ENCODE data around the gene ADAM20.

DNA sequence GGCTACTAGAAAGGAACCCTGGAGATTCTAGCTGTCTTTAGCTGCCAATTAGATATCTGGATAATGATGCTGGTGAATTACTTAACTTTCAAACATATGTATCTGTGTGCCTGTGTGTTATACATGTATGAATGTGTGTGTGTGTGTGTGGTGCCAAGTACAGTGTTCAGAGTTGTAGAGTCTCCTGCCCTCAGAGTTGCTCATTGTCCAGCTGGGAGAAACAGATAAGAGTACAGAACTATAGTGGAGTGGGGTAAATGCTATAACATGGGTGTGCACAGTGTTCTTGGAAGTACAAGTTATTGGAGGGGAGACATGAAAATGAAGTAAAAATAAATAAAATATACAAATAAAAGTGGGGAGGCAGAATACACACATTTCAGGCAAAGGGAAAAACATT lies 23.6 kb upstream of the ADAM20 start:
- TF ChIP-seq, protein P1, sequence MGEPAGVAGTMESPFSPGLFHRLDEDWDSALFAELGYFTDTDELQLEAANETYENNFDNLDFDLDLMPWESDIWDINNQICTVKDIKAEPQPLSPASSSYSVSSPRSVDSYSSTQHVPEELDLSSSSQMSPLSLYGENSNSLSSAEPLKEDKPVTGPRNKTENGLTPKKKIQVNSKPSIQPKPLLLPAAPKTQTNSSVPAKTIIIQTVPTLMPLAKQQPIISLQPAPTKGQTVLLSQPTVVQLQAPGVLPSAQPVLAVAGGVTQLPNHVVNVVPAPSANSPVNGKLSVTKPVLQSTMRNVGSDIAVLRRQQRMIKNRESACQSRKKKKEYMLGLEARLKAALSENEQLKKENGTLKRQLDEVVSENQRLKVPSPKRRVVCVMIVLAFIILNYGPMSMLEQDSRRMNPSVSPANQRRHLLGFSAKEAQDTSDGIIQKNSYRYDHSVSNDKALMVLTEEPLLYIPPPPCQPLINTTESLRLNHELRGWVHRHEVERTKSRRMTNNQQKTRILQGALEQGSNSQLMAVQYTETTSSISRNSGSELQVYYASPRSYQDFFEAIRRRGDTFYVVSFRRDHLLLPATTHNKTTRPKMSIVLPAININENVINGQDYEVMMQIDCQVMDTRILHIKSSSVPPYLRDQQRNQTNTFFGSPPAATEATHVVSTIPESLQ (CRISPR knock-in tag; IDR thresholded peaks at IDR 0.05), result no peak
- TF ChIP-seq, protein P2, sequence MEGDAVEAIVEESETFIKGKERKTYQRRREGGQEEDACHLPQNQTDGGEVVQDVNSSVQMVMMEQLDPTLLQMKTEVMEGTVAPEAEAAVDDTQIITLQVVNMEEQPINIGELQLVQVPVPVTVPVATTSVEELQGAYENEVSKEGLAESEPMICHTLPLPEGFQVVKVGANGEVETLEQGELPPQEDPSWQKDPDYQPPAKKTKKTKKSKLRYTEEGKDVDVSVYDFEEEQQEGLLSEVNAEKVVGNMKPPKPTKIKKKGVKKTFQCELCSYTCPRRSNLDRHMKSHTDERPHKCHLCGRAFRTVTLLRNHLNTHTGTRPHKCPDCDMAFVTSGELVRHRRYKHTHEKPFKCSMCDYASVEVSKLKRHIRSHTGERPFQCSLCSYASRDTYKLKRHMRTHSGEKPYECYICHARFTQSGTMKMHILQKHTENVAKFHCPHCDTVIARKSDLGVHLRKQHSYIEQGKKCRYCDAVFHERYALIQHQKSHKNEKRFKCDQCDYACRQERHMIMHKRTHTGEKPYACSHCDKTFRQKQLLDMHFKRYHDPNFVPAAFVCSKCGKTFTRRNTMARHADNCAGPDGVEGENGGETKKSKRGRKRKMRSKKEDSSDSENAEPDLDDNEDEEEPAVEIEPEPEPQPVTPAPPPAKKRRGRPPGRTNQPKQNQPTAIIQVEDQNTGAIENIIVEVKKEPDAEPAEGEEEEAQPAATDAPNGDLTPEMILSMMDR (IDR thresholded peaks at IDR 0.05), result no peak

Measured in WTC11 (cell line).